HFF-Myc (cell line): Measurements from ENCODE around the gene NR5A1.

Source experiments
- DNase-seq: peaks from one replicate; pipeline ENCODE4 v3.0.0-alpha.2; 2011; ENCODE audit warnings: low read depth; ENCODE audit errors: extremely low read depth
- H3K4me3 ChIP-seq: replicated peaks from 2 replicates; pipeline ENCODE4 v1.5.1; 2011; ENCODE audit warnings: low read depth, mild to moderate bottlenecking, control low read depth, low read length
- TF ChIP-seq, protein P1 (sequence below): IDR thresholded peaks from 2 replicates; pipeline ENCODE4 v1.5.1; 2012; ENCODE audit warnings: mild to moderate bottlenecking, low read depth, low read length, control low read depth; ENCODE audit errors: missing control alignments

Gene NR5A1

DNA sequence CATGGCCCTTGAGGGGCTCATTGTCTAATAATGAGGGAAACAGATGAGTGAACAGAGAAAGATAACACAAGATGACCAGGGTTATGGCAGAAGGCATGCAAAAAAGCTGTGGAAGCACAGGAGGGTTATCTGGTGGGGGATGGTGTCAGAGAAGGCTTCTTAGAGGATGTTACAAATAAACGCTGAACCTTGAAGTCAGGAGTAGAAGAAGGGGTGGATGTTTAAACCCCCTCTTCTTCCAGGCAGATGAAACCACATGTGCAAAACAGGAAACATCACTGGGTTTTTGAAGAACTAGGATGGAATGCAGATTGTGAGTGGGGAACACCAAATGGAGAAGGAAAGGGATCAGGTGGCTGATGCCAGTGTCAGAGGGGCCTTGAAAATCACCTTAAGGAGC lies 41.8 kb upstream of the NR5A1 start:
- no peak overlapping the region for H3K4me3 ChIP-seq
- TF ChIP-seq, protein P1, sequence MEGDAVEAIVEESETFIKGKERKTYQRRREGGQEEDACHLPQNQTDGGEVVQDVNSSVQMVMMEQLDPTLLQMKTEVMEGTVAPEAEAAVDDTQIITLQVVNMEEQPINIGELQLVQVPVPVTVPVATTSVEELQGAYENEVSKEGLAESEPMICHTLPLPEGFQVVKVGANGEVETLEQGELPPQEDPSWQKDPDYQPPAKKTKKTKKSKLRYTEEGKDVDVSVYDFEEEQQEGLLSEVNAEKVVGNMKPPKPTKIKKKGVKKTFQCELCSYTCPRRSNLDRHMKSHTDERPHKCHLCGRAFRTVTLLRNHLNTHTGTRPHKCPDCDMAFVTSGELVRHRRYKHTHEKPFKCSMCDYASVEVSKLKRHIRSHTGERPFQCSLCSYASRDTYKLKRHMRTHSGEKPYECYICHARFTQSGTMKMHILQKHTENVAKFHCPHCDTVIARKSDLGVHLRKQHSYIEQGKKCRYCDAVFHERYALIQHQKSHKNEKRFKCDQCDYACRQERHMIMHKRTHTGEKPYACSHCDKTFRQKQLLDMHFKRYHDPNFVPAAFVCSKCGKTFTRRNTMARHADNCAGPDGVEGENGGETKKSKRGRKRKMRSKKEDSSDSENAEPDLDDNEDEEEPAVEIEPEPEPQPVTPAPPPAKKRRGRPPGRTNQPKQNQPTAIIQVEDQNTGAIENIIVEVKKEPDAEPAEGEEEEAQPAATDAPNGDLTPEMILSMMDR = no peak
- DNase-seq = no peak

DNA sequence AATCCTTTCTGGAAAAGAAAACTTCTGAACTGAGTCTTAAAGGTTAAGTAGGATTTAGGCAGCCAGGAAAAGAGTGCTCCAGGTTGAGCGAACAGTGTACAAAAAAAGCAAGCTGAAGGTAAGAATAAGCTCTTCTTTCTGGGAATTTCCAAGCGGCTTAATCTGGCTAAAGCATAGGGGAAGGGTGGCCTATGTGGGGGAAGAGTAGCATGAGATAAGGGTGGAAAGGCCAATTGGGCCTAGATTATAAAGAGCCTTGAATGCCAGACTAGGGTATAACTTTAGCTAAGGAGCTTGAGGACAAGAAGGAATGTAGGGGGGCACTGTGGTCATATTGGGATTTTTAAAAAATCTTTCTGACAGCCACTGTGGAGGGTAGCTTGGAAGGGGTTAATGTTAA lies 37.3 kb upstream of the NR5A1 start:
- TF ChIP-seq, protein P1 = no peak
- H3K4me3 ChIP-seq = no peak overlapping the region
- DNase-seq = no peak

DNA sequence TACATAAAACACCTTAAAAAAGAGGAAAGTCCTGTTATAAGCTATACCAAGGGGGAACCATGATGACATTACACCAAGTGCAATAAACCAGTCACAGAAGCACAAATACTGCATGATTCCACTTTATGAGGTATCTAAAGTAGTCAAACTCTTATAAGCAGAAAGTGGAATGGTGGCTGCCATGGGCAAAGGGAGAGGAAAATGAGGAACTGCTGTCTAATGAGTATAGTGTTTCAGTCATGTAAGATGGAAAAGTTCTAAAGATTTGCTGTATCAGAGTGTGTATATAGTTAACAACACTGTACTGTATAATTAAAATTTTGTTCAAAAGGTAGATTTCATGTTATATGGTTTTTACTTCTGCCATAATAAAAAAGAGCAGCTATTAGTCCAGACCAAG lies 34.6 kb upstream of the NR5A1 start:
- H3K4me3 ChIP-seq = no peak overlapping the region
- DNase-seq = no peak
- TF ChIP-seq, protein P1 = no peak

DNA sequence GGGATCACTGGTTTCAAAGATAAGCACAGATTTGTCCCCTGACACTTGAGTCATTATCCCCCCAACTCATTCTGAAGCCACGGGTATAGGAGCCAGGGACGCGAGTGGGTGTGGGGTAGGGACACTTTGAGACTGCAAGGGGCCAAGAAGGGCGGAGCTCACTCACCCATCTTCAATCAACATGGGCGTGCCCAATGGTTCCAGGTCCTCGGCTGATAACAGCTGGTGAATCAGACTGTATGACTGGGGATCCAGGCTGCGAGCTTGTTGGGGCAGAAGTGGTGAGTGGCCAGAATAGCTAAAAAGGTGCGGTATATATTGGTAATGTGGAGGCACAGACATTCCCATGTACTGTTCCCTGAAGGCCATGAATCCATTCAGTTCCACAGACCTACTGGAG lies 30.7 kb upstream of the NR5A1 start:
- TF ChIP-seq, protein P1 = no peak
- DNase-seq = no peak
- H3K4me3 ChIP-seq = no peak overlapping the region

DNA sequence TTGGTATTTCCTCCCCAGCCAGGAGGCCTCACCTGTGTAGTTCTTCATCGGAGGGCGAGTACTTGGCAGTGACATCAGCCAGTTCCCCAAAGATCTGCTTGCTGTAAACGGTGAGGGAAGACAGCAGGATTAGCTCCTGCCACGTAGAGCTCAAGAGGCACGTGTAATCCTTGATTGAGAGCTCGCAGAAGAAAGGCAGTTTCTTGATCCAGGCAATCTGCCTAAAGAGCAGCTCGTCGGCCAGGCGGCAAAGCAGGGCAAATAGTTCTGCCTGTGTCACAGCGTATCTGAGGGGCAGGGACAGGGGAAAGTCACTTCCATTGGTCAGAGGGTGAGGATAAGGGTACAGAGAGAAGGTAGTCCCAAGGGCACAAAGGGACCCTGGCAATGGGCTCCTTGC lies 28.6 kb upstream of the NR5A1 start:
- H3K4me3 ChIP-seq = no peak overlapping the region
- DNase-seq = no peak
- TF ChIP-seq, protein P1 = no peak

DNA sequence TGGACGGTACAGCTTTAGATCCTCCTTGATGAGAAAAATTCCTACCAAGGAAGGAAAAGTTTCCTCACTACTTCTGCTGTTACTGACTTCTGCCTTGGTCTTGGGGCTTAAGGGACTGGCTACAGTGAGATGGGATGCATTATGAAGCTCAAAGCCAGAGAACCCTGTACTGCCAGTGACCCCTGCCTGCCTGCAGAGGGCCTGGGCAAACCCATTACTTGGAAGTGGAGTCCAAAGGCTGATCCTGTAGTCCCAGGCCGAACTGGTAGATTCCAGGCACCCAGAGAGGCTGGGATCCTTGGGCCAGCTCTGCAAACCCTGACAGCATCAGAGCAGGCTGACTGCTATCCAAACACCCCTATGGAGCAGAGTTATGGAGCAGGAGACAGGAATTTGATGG lies 25.7 kb upstream of the NR5A1 start:
- TF ChIP-seq, protein P1 = no peak
- no peak overlapping the region for H3K4me3 ChIP-seq
- no peak for DNase-seq

DNA sequence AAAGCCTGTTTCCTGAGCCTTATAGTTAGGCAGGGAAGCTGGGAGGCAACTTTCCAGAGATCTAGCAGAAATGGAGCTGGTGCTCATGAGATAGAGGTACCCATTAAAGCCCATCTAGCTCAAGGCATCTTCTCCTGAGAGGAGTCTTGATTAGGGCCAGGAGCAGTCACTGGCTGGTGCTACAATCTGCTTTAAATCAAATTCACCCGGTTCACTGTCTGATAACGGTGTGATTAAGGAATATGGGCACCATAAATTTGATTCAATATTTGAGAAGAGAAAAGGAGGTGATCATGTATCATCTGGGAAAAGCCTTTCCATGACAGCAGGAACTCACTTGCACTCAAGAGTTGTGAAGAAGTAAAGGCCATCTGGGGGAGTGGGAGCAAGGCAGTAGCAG lies 23.9 kb upstream of the NR5A1 start:
- no peak overlapping the region for H3K4me3 ChIP-seq
- TF ChIP-seq, protein P1 = no peak

More for the DNA sequence above, 23.9 kb upstream of the NR5A1 start:
- DNase-seq = no peak
